GM18858 (cell line): ENCODE data around the gene CATSPERD.
"Not testable (repeated sequence)": the region's sequence is repeated elsewhere in the genome, so short reads cannot be mapped to it uniquely, and the experiment has no call there.

Experiments
- ATAC-seq: cut with Tn5 transposase; IDR thresholded peaks from one replicate; pipeline ENCODE4 v1.9.1; 2021; ENCODE audit not compliant: unreplicated experiment

The CATSPERD gene

DNA sequence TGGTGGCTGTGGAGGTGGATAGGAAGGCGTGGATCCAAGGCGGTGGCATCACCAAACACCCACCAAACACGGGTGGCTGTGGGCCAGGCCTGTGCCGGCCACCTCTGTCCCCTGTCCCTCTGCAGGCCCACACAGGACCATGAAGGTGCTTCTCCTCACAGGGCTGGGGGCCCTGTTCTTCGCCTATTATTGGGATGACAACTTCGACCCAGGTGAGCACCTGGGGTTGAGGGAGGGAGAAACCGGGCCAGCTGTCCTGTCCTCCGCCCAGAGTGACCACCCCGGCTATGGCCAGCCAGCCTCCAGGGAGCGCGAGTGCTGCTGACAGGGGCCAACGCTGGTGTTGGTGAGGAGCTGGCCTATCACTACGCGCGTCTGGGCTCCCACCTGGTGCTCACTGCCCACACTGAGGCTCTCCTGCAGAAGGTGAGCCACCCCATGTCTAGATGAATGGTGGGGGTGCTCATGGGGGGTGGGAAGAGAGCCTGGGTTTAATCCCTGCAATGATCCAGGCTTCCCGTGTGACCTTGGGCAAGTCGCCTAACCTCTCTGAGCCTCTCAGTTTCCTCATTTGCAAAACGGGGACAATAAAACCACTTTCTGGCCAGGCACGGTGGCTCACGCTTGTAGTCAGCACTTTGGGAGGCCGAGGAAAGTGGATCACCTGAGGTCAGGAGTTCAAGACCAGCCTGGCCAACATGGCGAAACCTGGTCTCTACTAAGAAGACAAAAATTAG lies 35.6 kb upstream of the CATSPERD start:
- no peak for ATAC-seq

DNA sequence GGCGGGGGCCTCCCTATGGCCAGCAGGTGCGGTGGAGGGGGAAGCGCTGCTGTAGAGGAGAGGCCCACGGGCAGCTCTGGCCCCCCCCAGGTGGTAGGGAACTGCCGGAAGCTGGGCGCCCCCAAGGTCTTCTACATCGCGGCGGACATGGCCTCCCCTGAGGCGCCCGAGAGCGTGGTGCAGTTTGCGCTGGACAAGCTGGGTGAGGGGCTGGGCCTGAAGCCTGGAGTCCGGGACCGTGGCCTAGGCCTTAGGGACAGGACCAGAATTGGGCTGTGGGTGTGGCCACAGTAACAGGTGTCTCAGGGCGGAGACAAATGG lies 34.2 kb upstream of the CATSPERD start:
- no peak for ATAC-seq

DNA sequence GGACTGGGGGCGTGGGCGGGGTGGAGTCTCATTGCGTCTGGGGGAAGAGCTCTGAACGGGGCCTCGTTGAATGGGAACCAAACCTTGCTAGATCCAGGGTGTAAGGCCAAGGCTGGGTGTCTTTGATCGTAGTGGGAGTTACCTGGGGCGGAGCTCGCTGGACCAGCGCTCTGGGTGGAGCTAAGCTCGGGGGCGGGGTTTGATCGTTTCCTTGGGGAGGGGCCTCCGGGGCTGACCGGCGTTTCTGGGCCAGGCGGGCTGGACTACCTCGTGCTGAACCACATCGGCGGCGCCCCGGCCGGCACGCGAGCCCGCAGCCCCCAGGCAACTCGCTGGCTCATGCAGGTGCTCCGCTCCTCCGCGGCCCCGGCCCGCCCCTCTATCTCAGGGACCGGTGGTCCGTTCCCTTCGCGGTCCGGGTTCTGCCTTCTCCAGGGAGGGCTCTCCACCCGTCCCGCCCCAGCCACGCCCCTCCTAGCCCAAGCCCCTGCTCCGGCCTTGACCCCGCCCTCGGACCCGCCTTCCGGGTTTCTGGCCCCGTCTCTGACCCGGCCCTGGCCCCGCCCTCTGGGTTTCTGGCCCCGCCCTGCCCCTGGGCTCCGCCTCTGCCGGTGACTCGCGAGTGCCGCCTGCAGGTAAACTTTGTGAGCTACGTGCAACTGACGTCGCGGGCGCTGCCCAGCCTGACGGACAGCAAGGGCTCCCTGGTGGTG lies 33.6 kb upstream of the CATSPERD start:
- ATAC-seq = no peak

DNA sequence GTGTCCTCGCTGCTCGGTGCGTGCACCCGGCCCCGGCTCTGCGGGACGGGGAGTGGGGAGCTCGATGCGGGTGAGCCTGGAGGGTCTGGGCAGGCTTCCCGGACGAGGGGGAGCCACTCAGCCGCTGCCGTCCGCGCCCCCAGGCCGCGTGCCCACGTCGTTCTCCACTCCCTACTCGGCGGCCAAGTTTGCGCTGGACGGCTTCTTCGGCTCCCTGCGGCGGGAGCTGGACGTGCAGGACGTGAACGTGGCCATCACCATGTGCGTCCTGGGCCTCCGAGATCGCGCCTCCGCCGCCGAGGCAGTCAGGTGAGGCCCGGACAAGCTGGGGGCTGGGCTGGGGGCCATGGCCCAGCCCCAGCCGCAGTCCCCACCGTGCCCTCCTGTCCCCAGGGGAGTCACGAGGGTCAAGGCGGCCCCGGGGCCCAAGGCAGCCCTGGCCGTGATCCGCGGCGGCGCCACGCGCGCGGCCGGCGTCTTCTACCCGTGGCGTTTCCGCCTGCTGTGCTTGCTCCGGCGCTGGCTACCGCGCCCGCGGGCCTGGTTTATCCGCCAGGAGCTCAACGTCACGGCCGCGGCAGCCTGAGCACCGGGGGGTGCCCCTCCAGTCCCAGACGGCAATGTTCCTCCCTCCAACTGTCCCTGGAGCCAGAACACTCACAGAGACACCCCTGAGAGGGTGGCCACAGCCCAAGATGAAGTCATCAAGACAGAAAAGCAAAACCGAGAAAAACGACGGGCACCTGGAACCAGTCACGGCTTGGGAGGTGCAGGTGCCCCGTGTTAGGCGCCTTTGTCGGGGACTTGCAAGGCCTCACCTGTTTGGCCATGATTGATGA lies 32.9 kb upstream of the CATSPERD start:
- ATAC-seq = no peak

DNA sequence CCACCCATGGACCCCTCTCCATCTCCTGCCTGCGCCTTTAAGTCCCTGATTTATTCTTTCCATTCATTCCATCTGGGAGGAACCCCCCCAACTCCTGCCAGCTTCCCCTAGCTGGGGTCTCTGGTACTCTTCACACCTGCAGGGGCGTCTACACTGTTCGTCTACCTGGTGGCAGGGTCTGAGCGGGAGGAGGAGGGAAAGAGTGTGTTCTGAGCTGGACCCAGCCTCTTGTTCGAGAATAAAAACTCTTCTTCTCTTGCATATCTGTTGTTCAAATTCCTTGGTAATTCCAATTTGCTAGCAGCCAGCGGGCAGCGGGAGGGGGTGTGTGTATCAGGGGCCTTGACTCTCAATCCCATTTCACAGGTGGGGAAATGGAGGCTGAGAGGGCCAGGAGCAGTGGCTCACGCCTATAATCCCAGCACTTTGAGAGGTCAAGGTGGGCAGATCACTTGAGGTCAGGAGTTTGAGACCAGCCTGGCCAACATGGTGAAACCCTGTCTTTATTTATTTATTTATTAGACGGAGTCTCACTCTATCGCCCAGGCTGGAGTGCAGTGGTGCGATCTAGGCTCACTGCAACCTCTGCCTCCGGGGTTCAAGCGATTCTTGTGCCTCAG lies 32.1 kb upstream of the CATSPERD start:
- ATAC-seq = not testable (repeated sequence)

DNA sequence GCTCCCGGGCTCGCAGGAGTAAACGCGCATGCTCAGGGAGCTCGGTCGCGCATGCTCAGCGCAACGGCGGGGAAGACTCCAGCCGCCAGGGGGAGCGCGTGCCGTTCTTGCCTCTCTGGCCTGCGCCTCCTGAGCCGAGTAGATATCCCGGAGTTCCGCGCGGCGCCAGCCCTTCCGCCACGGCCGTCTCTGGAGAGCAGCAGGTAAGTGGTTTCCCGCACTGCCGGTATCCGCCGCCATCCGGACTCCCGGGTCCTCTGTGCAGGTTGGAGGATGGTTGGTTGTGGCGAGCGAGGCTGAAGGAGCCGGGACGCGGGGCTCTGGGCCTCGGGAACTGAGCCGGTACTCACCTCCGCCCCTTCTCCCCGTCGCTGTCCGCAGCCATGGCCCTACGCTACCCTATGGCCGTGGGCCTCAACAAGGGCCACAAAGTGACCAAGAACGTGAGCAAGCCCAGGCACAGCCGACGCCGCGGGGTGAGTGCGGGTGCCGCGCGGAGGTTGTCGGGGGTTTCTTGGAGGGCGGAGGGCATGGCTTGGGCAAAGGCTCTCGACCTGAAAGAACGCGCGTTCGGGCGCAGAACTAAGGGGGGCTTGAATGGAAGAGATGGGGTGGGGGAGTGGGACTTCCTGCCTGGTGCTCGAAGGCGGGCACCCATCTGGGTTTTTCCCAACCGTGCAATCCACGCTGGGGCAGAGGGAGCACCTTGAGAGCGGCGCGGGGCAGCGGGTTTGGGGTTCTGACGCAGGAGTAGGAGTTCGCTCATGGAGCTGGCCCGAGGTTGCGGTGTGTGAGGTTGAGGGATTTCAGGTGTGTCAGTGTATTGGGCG lies 30.1 kb upstream of the CATSPERD start, which contains the start of gene RPL36:
Gene RPL36, plus strand, starts transcription at position 171 of the 830 bp plus-strand sequence. Its CDS starts 213 bp downstream, at position 384.
- ATAC-seq = peak; percentile 35

DNA sequence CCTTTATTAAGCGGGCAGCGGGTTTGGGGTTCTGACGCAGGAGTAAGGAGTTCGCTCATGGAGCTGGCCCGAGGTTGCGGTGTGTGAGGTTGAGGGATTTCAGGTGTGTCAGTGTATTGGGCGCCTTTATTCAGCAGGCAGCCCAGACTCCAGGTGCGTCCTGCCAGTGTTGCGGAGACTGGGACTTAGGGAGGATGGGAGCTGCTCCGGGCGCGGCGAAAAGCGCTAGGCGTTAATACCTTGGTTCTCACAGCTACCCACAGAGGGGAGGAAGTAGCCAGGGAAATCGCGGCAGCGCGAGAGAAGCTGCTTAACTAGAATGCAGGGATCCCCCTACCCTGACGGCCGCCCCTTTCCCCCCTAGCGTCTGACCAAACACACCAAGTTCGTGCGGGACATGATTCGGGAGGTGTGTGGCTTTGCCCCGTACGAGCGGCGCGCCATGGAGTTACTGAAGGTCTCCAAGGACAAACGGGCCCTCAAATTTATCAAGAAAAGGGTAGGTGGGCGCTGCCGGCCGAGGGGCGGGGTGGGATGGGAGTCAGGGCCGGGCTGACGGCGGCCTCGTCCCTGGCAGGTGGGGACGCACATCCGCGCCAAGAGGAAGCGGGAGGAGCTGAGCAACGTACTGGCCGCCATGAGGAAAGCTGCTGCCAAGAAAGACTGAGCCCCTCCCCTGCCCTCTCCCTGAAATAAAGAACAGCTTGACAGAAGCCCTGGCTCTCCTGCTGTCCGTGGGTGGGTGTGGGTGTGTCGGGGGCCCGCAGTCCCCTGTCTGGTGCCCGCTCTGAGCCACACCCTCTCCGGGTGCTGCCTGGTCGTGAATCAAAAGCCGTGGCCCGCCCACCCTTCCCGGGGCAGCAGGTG lies 29.2 kb upstream of the CATSPERD start:
- ATAC-seq = no peak

DNA sequence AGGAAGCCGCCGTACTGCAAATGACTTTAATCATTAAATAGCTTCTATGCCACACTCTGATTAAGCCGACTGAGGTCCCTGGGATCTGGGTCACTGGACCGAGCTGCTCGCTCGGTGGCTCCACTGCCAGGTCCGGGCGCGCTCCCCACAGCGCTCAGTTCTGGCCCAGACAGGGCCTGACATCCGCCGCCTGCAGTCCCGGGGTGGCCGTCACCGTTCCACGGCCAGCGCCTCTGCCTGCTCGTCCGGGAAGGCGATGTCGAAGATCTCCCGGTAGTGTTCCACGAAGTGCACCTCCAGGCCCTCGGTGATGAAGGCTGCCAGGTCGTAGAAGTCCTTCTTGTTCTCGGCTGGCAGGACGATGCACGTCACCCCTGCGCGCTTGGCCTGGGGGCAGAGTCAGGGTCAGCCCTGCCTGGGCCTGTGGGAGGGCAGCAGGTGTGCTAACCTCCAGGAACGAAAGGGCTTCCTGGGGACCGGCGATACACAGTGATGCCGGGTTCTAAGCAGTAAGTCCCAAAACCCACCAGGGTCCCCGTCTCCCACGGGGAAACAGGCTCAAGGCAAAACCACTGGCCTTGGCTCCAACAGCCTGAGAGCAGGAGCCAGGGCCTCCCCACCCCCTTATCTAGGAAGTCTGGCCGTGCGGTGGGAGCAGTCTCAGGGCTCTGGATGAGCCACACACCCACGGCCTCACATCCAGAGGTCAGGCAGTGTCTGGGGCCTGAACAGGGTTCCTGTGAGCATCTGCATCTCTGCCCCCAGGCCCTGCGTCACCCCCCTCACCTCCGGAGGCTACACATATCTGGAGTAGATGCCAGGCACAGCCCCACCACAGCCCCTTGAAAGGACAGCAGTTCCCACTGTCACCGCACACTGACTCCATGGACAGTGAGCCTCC lies 28.4 kb upstream of the CATSPERD start:
- no peak for ATAC-seq

DNA sequence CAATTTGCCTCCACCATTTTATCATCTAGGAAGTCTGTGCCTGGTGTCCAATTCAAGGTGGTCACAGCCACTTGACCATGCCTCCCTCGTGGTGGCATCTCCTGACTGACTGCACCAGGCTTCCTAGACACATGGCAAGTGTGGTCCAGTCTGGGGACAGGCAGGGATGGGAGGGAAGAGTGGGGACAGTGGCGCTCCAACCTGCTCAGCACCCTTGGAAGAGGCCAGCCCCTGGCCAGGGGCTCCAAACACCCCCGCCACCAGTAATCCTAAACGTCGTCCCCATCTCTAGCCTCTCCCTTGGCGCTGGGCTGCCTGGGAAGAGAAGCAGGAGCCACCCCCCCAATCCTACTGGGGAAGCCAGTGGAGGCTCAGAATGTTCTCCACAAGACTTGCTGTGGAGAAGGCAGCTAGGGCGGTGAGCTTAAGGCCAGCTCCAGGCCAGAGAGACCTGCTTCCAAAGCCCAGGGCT lies 27.7 kb upstream of the CATSPERD start:
- no peak for ATAC-seq

DNA sequence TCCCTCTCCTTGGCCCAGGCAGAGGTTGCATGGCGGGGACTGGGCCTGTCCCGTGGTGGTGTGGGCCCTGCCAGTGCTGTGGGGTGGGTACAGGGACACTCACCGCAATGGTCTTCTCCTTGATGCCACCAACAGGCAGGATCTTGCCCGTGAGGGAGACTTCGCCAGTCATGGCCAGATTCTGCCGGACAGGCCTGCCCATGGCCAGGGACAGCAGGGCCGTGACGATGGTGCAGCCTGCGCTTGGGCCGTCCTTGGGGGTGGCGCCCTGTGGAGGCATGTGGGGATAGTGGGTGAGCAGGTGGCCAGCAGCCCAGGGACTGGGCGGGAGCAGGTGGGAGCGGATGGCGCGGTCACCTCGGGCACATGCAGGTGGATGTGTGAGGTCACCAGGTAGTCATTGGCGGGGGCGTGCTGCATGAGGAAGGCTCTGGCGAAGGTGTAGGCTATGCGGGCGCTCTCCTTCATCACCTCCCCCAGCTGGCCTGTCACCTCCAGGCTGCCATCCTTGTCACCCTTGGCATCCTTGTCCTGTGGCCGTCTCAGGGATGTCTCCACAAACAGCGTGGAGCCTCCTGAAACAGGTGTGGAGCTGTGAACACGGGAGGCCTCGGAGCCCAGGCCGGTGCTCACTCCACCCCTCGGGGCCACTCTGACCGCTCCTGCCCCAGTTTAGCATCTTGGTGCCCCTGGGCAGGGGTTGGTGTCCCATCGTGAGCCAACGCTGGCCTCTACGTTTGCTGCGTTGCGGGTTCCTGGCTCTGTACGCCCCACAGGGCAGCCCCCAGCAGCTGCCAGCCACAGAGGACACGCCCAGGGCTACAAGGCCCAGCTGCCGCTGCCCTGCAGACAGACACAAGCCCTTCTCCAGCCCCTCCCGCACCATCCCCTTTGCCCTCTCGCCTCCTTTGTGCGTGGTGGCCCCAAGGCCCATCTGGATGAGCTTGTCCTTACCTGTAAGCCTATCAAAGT lies 27.0 kb upstream of the CATSPERD start:
- no peak for ATAC-seq

DNA sequence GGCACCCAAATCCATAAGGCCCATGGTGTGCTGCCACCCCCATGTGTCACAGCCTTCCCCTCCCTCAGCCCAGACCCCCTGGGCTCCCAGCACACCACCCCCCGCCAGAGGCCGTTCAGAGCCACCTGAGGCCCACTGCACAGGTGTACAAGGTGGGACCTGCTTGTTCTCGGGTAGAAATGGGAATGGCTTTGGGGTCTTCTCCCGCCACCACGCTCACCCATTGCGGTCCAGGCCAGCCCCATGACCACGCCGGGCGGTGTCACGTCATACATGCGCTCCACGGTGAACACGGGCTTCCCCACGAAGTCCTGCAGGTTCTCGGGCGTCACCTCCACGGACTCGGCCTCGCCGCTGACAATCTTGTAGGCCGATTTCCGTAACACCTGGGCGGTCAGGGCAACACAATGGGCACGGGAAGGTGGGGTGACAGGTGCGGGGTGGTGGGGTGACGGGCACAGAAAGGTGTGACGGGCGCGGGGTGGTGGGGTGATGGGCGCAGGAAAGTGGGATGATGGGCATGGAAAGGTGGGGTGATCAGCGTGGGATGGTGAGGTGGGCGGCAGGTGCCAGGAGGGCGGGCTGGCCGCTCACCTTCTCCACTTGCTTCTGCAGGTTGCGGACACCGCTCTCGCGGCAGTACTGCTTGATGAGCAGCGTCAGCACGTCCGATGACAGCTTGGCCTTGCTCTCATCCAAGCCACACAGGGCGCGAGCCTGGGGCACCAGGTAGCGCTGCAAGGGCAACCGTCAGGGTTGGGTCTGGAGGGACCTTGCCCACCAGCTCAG lies 26.1 kb upstream of the CATSPERD start:
- no peak for ATAC-seq

DNA sequence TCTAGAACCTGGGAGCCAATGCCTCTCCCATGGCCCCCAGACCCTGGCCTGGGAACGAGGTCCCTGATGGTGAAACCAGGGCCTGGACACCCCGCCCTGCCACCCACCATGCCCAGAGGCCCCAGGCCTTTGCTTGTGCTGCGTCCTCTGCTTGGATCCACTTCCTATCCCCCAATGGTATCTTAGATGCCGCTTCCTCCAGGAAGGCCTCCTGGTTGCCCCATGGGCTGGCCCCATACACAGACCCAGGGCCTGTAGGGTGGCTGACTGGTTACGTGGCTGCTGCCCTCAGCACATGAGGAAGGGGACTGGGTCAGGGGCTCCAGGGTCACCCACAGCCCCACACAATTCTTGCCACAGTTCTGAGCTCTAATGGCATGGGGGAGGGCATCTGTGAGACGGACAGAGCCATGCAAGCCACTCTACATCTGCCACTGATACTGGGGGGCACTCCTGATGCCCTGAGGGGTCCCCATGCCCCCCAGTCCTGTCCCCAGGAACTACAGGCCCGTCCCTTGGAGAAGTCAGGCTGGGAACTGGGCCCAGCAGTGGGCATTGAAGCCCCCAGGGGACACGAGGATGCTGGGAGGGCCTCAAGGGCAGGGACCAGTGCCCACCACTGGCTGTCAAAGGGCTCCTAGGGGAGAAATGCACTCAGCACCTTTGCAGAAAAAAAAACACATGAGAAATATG lies 25.3 kb upstream of the CATSPERD start:
- ATAC-seq = no peak

DNA sequence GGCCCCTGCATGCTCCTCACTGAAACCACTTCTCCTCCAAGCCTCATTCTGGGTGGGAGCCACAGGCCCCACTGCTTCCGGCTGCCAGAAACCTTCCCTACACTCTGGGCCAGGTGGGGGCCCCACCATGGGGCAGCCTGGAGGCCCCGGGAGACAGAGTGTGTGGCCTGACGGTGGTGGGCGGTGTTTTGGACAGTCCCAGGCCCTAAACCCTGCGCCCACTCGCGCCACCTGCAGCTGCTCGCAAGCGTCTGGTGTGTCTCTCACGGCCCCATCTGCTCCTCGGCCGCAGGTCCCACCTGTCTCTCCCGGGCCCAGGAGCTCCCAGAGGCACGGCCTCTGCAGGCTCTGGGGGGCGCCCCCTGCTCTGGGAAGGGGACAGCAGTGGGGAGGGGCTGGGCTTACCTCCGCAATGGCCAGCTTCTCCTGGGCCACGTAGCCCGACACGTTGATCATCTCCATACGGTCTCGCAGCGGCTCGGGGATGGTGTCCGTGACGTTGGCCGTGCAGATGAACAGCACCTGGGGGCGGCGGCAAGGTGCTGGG lies 24.7 kb upstream of the CATSPERD start:
- ATAC-seq = no peak

DNA sequence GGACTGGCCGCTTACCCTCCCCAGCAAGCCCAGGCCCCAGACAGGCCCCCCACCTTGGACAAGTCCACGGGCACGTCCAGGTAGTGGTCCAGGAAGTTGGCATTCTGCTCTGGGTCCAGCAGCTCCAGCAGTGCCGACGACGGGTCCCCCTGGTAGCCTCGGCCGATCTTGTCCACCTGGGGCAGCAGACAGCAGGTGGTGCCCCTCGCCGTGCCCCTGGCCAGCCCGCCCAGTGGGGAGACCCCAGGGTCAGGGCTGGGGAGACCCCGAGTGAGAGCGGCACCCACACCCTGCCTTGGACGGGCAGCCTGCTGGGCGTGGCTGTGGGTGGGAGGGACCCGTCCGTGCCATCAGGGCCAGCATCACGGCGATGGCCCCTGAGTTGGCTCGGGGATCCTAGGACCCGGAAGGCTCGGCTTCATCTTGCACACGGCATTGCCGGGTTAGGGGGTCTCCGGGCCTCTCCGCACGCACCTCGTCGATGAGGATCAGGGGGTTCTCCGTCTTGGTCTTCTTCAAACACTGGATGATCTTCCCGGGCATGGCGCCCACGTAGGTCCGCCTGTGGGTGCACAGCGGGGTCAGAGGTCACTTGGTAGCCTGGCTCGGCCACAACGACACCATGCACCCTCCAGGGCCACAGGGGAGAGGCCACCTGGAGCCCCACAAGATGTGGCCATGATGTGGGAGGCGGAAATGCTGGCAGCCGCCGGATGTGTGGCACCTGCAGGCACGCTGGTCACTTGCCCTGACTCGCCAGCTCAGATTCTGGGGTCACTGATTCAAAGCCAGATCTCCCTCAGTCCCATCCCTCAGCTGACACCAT lies 24.0 kb upstream of the CATSPERD start:
- no peak for ATAC-seq
